ENCODE measurements around the gene FBXO44.

FBXO44 gene

DNA sequence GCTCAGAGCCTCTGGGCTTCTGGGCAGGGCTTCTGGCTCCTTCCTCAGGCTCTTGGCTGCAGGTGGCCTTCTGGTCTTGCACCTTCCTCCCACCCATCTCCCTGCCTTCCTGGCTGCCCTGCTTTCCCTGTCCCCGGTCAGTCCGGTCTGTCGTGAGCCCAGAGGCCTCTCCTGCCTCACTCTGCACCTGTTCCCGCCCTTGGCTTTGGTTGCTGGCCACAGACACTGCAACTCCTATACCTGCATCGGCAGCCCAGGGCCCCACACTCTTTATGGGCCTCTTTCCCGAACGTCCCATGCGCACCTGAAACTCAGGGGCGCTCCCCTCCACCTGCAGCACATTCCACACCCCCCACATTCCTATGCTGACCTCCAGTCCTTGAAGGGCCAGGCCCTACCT is 8.4 kb upstream of the FBXO44 start:
- no peaks in the 10 kb centered on the region for H3K9me3 ChIP-seq (ENCODE audit: control insufficient read depth, insufficient read depth, low read depth, low read length)
- H3K4me1 ChIP-seq (ENCODE audit: control insufficient read depth, insufficient read depth, low read length): no peaks in the 10 kb centered on the region
- no peaks in the 10 kb centered on the region for H3K36me3 ChIP-seq (ENCODE audit: control insufficient read depth in 2 of 2, insufficient read depth in 1 of 2, low read length in 2 of 2)
- no peak overlapping the region for H3K27ac ChIP-seq (ENCODE audit: extremely low read depth, low read depth, low read length)
- H3K4me3 ChIP-seq (ENCODE audit: low read depth, low read length): no peak overlapping the region
- ChIA-PET CTCF (interaction anchor here (0.6 to 5.7 kb wide), 29 partner anchors 10 to 609 kb away, joined by 3 to 95 read pairs (median 4); no protein-coding TSS in a partner anchor), POLR2A (interaction anchor here (1.3 kb wide), 1 partner anchor 9 kb away, joined by 3 read pairs; no protein-coding TSS in a partner anchor)
- TF ChIP-seq, protein P1, sequence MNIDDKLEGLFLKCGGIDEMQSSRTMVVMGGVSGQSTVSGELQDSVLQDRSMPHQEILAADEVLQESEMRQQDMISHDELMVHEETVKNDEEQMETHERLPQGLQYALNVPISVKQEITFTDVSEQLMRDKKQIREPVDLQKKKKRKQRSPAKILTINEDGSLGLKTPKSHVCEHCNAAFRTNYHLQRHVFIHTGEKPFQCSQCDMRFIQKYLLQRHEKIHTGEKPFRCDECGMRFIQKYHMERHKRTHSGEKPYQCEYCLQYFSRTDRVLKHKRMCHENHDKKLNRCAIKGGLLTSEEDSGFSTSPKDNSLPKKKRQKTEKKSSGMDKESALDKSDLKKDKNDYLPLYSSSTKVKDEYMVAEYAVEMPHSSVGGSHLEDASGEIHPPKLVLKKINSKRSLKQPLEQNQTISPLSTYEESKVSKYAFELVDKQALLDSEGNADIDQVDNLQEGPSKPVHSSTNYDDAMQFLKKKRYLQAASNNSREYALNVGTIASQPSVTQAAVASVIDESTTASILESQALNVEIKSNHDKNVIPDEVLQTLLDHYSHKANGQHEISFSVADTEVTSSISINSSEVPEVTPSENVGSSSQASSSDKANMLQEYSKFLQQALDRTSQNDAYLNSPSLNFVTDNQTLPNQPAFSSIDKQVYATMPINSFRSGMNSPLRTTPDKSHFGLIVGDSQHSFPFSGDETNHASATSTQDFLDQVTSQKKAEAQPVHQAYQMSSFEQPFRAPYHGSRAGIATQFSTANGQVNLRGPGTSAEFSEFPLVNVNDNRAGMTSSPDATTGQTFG (tag by site-specific recombination; IDR thresholded peaks at IDR 0.05; ENCODE audit: borderline replicate concordance): no peak
- TF ChIP-seq ZNF121 (tag by site-specific recombination; IDR thresholded peaks at IDR 0.05) (no peak), PRDM1 (tag by site-specific recombination; IDR thresholded peaks at IDR 0.05) (no peak), ZSCAN23 (tag by site-specific recombination; IDR thresholded peaks at IDR 0.05) (no peak), ZNF610 (tag by site-specific recombination; IDR thresholded peaks at IDR 0.05; ENCODE audit: borderline replicate concordance) (no peak), ZNF138 (tag by site-specific recombination; IDR thresholded peaks at IDR 0.05; ENCODE audit: borderline replicate concordance) (no peak), ZNF658 (tag by site-specific recombination; IDR thresholded peaks at IDR 0.05) (no peak), MEIS1 (CRISPR knock-in tag; IDR thresholded peaks at IDR 0.05; ENCODE audit: borderline replicate concordance) (no peak)
- TF ChIP-seq, protein P2, sequence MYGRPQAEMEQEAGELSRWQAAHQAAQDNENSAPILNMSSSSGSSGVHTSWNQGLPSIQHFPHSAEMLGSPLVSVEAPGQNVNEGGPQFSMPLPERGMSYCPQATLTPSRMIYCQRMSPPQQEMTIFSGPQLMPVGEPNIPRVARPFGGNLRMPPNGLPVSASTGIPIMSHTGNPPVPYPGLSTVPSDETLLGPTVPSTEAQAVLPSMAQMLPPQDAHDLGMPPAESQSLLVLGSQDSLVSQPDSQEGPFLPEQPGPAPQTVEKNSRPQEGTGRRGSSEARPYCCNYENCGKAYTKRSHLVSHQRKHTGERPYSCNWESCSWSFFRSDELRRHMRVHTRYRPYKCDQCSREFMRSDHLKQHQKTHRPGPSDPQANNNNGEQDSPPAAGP (tag by site-specific recombination; IDR thresholded peaks at IDR 0.05): no peak

DNA sequence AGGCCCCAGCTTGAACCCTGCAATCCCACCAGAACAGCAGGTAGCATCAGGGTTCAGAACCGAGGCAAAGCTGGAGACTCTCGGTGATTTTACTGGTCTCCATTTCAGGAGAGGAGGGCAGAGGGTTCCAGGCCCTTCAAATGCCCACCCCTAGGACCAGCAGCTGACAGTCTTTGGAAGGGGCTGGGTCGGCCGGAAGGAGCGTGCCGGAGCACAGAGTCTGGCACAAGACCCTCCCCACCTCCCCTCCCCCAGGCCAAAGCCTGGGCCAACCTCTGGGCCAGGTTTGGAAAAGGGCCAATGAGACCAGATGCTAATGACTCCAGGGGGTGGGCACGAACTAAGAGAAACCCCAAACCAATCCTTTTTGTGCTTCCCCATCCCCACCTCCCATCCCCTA is 7.3 kb upstream of the FBXO44 start:
- POLR2A ChIA-PET: interaction anchor here (0.7 kb wide), 1 partner anchor 385 kb away, joined by 4 read pairs; no protein-coding TSS in a partner anchor
- no peak for TF ChIP-seq ZBTB7A (tag by site-specific recombination; IDR thresholded peaks at IDR 0.05; ENCODE audit: low read depth)
- TF ChIP-seq ZNF791 (tag by site-specific recombination; IDR thresholded peaks at IDR 0.05): no peak
- TF ChIP-seq ZSCAN16 (tag by site-specific recombination; IDR thresholded peaks at IDR 0.05): no peak
- TF ChIP-seq ZNF350 (tag by site-specific recombination; IDR thresholded peaks at IDR 0.05): no peak
- TF ChIP-seq, protein P2 (tag by site-specific recombination; IDR thresholded peaks at IDR 0.05): no peak
- TF ChIP-seq ZNF214 (tag by site-specific recombination; IDR thresholded peaks at IDR 0.05; ENCODE audit: borderline replicate concordance): no peak
- TF ChIP-seq KLF7 (tag by site-specific recombination; IDR thresholded peaks at IDR 0.05; ENCODE audit: borderline replicate concordance): no peak
- no peak for TF ChIP-seq ZNF777 (tag by site-specific recombination; IDR thresholded peaks at IDR 0.05; ENCODE audit: borderline replicate concordance)
- TF ChIP-seq, protein P3, sequence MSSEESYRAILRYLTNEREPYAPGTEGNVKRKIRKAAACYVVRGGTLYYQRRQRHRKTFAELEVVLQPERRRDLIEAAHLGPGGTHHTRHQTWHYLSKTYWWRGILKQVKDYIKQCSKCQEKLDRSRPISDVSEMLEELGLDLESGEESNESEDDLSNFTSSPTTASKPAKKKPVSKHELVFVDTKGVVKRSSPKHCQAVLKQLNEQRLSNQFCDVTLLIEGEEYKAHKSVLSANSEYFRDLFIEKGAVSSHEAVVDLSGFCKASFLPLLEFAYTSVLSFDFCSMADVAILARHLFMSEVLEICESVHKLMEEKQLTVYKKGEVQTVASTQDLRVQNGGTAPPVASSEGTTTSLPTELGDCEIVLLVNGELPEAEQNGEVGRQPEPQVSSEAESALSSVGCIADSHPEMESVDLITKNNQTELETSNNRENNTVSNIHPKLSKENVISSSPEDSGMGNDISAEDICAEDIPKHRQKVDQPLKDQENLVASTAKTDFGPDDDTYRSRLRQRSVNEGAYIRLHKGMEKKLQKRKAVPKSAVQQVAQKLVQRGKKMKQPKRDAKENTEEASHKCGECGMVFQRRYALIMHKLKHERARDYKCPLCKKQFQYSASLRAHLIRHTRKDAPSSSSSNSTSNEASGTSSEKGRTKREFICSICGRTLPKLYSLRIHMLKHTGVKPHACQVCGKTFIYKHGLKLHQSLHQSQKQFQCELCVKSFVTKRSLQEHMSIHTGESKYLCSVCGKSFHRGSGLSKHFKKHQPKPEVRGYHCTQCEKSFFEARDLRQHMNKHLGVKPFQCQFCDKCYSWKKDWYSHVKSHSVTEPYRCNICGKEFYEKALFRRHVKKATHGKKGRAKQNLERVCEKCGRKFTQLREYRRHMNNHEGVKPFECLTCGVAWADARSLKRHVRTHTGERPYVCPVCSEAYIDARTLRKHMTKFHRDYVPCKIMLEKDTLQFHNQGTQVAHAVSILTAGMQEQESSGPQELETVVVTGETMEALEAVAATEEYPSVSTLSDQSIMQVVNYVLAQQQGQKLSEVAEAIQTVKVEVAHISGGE (tag by site-specific recombination; conservative IDR thresholded peaks at IDR 0.05; ENCODE audit: low read depth): no peak
- no peak for TF ChIP-seq ZNF514 (tag by site-specific recombination; IDR thresholded peaks at IDR 0.05)
- no peak for TF ChIP-seq YY2 (tag by site-specific recombination; IDR thresholded peaks at IDR 0.05)
- TF ChIP-seq ZNF157 (tag by site-specific recombination; IDR thresholded peaks at IDR 0.05): no peak
- TF ChIP-seq ZIC2 (tag by site-specific recombination; IDR thresholded peaks at IDR 0.05): no peak
- H3K9me3 ChIP-seq (ENCODE audit: control insufficient read depth, insufficient read depth, low read depth, low read length): no peaks in the 10 kb centered on the region
- no peaks in the 10 kb centered on the region for H3K36me3 ChIP-seq (ENCODE audit: control insufficient read depth in 2 of 2, insufficient read depth in 1 of 2, low read length in 2 of 2)
- CTCF ChIA-PET: interaction anchor here (0.5 to 2.4 kb wide), 4 partner anchors 123 to 610 kb away, joined by 3 to 12 read pairs (median 4); partner anchors contain the start of gene DISP3
- no peak overlapping the region for H3K4me3 ChIP-seq (ENCODE audit: low read depth, low read length)
- H3K4me1 ChIP-seq (ENCODE audit: control insufficient read depth, insufficient read depth, low read length): no peaks in the 10 kb centered on the region
- H3K27ac ChIP-seq (ENCODE audit: extremely low read depth, low read depth, low read length): no peak overlapping the region
